DOHH2 (cell line): ENCODE measurements around the gene SPATA6.

Source experiments
- H3F3A ChIP-seq: fragments of 200-600 bp; sonication (generic), shearing (Covaris generic); 2 replicates; pipeline ENCODE4 v1.6.0; 2016; ENCODE audit warnings: antibody characterized with exemption, mild to moderate bottlenecking; ENCODE audit not compliant: control insufficient read depth, insufficient read depth
- H3K27ac ChIP-seq: fragments of 200-600 bp; sonication (generic); 2 replicates; pipeline ENCODE4 v1.5.1; 2014; ENCODE audit warnings: low read depth, mild to moderate bottlenecking, low read length, moderate library complexity
- H3K27me3 ChIP-seq: fragments of 200-600 bp; sonication (generic); 2 replicates; pipeline ENCODE4 v1.6.1; 2014; ENCODE audit warnings: mild to moderate bottlenecking, low read length, mixed read lengths; ENCODE audit not compliant: control insufficient read depth
- H3K36me3 ChIP-seq: fragments of 200-600 bp; sonication (generic); 2 replicates; pipeline ENCODE4 v1.6.1; 2014; ENCODE audit warnings: mild to moderate bottlenecking, low read length, moderate library complexity, mixed read lengths; ENCODE audit not compliant: control insufficient read depth
- H3K4me1 ChIP-seq: fragments of 200-600 bp; sonication (generic); 2 replicates; pipeline ENCODE4 v1.6.1; 2014; ENCODE audit warnings: mild to moderate bottlenecking, low read length, mixed read lengths; ENCODE audit not compliant: control insufficient read depth
- H3K4me2 ChIP-seq: fragments of 200-600 bp; sonication (generic); 2 replicates; pipeline ENCODE4 v1.6.0; 2014; ENCODE audit warnings: mild to moderate bottlenecking, low read length, moderate library complexity
- H3K4me3 ChIP-seq: fragments of 200-600 bp; sonication (generic); 2 replicates; pipeline ENCODE4 v1.5.1; 2014; ENCODE audit warnings: mild to moderate bottlenecking, low read length, mixed read lengths
- H3K79me2 ChIP-seq: fragments of 200-600 bp; sonication (generic); 2 replicates; pipeline ENCODE4 v1.6.1; 2014; ENCODE audit warnings: mild to moderate bottlenecking, low read length, mixed read lengths; ENCODE audit not compliant: control insufficient read depth
- H3K9me2 ChIP-seq: fragments of 200-600 bp; sonication (generic); replicated peaks from 2 replicates; pipeline ENCODE4 v1.6.1; 2014; ENCODE audit warnings: mild to moderate bottlenecking, low read length, mixed read lengths; ENCODE audit not compliant: control insufficient read depth
- H3K9me3 ChIP-seq: fragments of 200-600 bp; sonication (generic); 2 replicates; pipeline ENCODE4 v1.6.1; 2014; ENCODE audit warnings: antibody characterized with exemption, low read length, mixed read lengths; ENCODE audit not compliant: control insufficient read depth, insufficient read depth
- H4K20me1 ChIP-seq: fragments of 200-600 bp; sonication (generic); 2 replicates; pipeline ENCODE4 v1.6.0; 2014; ENCODE audit warnings: low read depth, mild to moderate bottlenecking, antibody characterized with exemption, low read length, moderate library complexity; ENCODE audit not compliant: control insufficient read depth, insufficient read depth
- CTCF ChIP-seq: fragments of 200-600 bp; sonication (generic); IDR thresholded peaks from one replicate; pipeline ENCODE4 v1.5.1; 2014; ENCODE audit warnings: antibody characterized with exemption, mild to moderate bottlenecking, low read depth, low read length; ENCODE audit not compliant: poor library complexity, severe bottlenecking
- EZH2phosphoT487 ChIP-seq: fragments of 200-600 bp; sonication (generic); IDR thresholded peaks from 2 replicates; pipeline ENCODE4 v1.6.1; 2017; ENCODE audit warnings: borderline replicate concordance, mild to moderate bottlenecking, antibody characterized with exemption, low read length, moderate library complexity, mixed read lengths

SPATA6 gene

GRCh38 chr1:48422009-48422408 lies 50.0 kb downstream of the SPATA6 start:
- Histone ChIP-seq H3K4me1 (no peaks in the 10 kb centered on the region), H3K4me3 (no peak overlapping the region), H3K9me2 (no peaks in the 10 kb centered on the region), H3K9me3 (no peaks in the 10 kb centered on the region), H3K36me3 (no peaks in the 10 kb centered on the region), H3K79me2 (no peaks in the 10 kb centered on the region), H3K4me2 (no peak overlapping the region), H3K27me3 (no peaks in the 10 kb centered on the region), H3F3A (no peaks in the 10 kb centered on the region), H3K27ac (no peak overlapping the region), H4K20me1 (no peaks in the 10 kb centered on the region)
- TF ChIP-seq CTCF = no peak
- no peak for TF ChIP-seq EZH2phosphoT487

DNA sequence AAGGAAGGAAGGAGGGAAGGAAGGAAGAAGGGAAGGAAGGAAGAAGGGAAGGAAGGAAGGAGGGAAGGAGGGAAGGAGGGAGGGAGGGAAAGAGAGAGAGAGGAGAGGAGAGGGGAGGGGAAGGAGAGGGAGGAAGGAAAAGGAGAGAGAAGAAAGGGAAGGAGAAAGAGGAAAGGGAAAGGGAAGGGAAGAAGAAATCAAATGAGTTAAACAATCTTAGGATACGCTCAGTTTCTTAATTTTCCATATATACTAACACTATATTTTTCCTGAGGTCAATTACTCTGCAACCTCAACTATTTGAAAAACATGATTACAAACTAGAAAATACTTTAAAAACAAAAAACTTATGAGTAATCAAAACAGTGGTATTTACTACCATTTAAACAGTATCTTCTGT lies 53.3 kb downstream of the SPATA6 start:
- Histone ChIP-seq H4K20me1 (no peaks in the 10 kb centered on the region), H3K27ac (no peak overlapping the region), H3K9me3 (no peaks in the 10 kb centered on the region), H3K4me3 (no peak overlapping the region), H3K79me2 (no peaks in the 10 kb centered on the region), H3K27me3 (no peaks in the 10 kb centered on the region), H3K9me2 (no peaks in the 10 kb centered on the region), H3K4me2 (no peak overlapping the region), H3K4me1 (no peaks in the 10 kb centered on the region), H3F3A (no peaks in the 10 kb centered on the region), H3K36me3 (no peaks in the 10 kb centered on the region)
- TF ChIP-seq CTCF = no peak
- TF ChIP-seq EZH2phosphoT487 = no peak

DNA sequence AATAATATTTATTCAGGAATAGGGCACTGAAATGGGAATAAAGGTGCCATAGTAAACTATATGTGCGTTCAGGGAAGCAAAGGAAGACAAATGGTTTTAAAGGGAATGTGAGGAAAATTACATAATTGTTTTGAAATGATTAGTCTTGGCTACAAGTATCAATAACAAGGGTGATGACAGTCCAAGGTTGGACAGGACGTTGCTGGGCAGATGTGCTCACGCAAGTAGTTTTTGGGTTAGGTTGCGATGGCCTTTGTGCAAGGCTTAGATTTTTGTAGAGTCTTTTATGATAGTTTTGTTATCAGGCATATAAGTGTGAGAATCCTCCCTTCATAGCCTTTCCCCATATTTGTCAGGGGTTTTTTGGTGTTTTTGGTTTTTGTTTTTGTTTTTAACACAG lies 57.0 kb downstream of the SPATA6 start:
- Histone ChIP-seq H3K9me3 (no peaks in the 10 kb centered on the region), H3K4me3 (no peak overlapping the region), H3K36me3 (no peaks in the 10 kb centered on the region), H3K4me1 (no peaks in the 10 kb centered on the region), H3K79me2 (no peaks in the 10 kb centered on the region), H3K27me3 (no peaks in the 10 kb centered on the region), H3F3A (no peaks in the 10 kb centered on the region), H4K20me1 (no peaks in the 10 kb centered on the region), H3K9me2 (no peaks in the 10 kb centered on the region), H3K4me2 (no peak overlapping the region), H3K27ac (no peak overlapping the region)
- no peak for TF ChIP-seq EZH2phosphoT487
- TF ChIP-seq CTCF = no peak

- Histone ChIP-seq H3F3A (no peaks in the 10 kb centered on the region), H3K79me2 (no peaks in the 10 kb centered on the region), H3K9me2 (no peaks in the 10 kb centered on the region), H3K27ac (no peak overlapping the region), H3K27me3 (no peaks in the 10 kb centered on the region), H3K4me3 (no peak overlapping the region), H4K20me1 (no peaks in the 10 kb centered on the region), H3K9me3 (no peaks in the 10 kb centered on the region), H3K4me2 (no peak overlapping the region), H3K4me1 (no peaks in the 10 kb centered on the region), H3K36me3 (no peaks in the 10 kb centered on the region)
- TF ChIP-seq CTCF (no peak), EZH2phosphoT487 (no peak)
Observed at GRCh38 chr1:48414264-48414663, 57.7 kb downstream of the SPATA6 start.
